H1 (cell line): ENCODE measurements around the gene PRXL2B. TPM values are rescaled to one million over a fixed set of nuclear protein-coding genes. Genes with fewer than 3 reads are reported as not detected.

Source experiments
- CTCF ChIA-PET: fragments of 300-600 bp; sonication (Branson Sonifier 250); formaldehyde crosslinking; loops from one replicate; lab custom pipeline; 2021; ENCODE audit not compliant: partially characterized antibody; lab: Charles Lee
- POLR2A ChIA-PET: fragments of 300-600 bp; sonication (Branson Sonifier 250); formaldehyde crosslinking; loops from one replicate; lab custom pipeline; 2021; ENCODE audit warnings: inconsistent platforms; ENCODE audit not compliant: partially characterized antibody; lab: Charles Lee
- DNase-seq, 2 experiments: peaks; one replicate each; pipeline versions ENCODE4 v3.0.0 to v3.0.0-alpha.2; 2010 to 2022; ENCODE audit warnings: low spot score in 2 of 2, low read depth in 1 of 2, mixed read lengths in 1 of 2
- FAIRE-seq: peaks from 2 replicates; lab custom pipeline; 2011; peaks lifted over from hg19 to GRCh38; lab: Jason Lieb, UNC
- H2AFZ ChIP-seq: 2 replicates; pipeline ENCODE4 v1.8.1; 2012; ENCODE audit warnings: low read length, inconsistent platforms
- H2AK5ac ChIP-seq: 2 replicates; pipeline ENCODE4 v1.6.1; 2013; ENCODE audit warnings: low read depth, low read length
- H2BK120ac ChIP-seq: replicated peaks from 2 replicates; pipeline ENCODE3; 2013; ENCODE audit warnings: low read depth, low read length, inconsistent platforms
- H2BK12ac ChIP-seq: 2 replicates; pipeline ENCODE4 v1.6.1; 2013; ENCODE audit warnings: low read depth, low read length
- H2BK15ac ChIP-seq: 2 replicates; pipeline ENCODE4 v1.6.1; 2013; ENCODE audit warnings: low read length
- H2BK20ac ChIP-seq: 2 replicates; pipeline ENCODE4 v1.6.1; 2013; ENCODE audit warnings: low read length
- H2BK5ac ChIP-seq: 2 replicates; pipeline ENCODE4 v1.6.1; 2013; ENCODE audit warnings: low read depth, low read length
- H3K14ac ChIP-seq: 2 replicates; pipeline ENCODE4 v1.6.1; 2013; ENCODE audit warnings: inconsistent platforms; ENCODE audit not compliant: insufficient read length
- H3K18ac ChIP-seq: 2 replicates; pipeline ENCODE4 v1.6.1; 2013; ENCODE audit warnings: low read length; ENCODE audit errors: extremely low read depth
- H3K23ac ChIP-seq: 2 replicates; pipeline ENCODE4 v1.6.1; 2013; ENCODE audit warnings: inconsistent platforms; ENCODE audit not compliant: insufficient read length
- H3K23me2 ChIP-seq: 2 replicates; pipeline ENCODE4 v1.6.1; 2013; ENCODE audit warnings: low read depth, low read length
- H3K27ac ChIP-seq: 2 replicates; pipeline ENCODE4 v1.6.1; 2011; ENCODE audit warnings: low read depth, low read length, inconsistent platforms
- H3K27me3 ChIP-seq, 4 experiments: replicated peaks in 1 of 4; 1 replicate in 1 of 4; 2 replicates in 3 of 4; pipeline versions ENCODE4 v1.6.1 to v1.8.1; 2011 to 2013; ENCODE audit warnings: low read length in 3 of 4, mild to moderate bottlenecking in 3 of 4, inconsistent platforms in 2 of 4, mixed read lengths in 2 of 4, moderate library complexity in 1 of 4; ENCODE audit not compliant: control insufficient read depth in 3 of 4, insufficient read depth in 3 of 4; ENCODE audit errors: extremely low read depth in 1 of 4
- H3K36me3 ChIP-seq, 4 experiments: 2 replicates each; pipeline versions ENCODE4 v1.6.1 to v1.8.1; 2011 to 2013; ENCODE audit warnings: mild to moderate bottlenecking in 4 of 4, low read length in 3 of 4, moderate library complexity in 2 of 4, control low read depth in 1 of 4, inconsistent platforms in 1 of 4; ENCODE audit not compliant: insufficient read depth in 4 of 4, control insufficient read depth in 2 of 4
- H3K4ac ChIP-seq: replicated peaks from 2 replicates; pipeline ENCODE3; 2013; ENCODE audit warnings: low read length, low read depth, mixed read lengths, inconsistent platforms; ENCODE audit not compliant: insufficient read length
- H3K4me1 ChIP-seq, 4 experiments: replicated peaks in 1 of 4; 1 replicate in 1 of 4; 2 replicates in 3 of 4; pipeline versions ENCODE4 v1.6.1 to v1.8.1; 2011 to 2013; ENCODE audit warnings: low read length in 3 of 4, inconsistent platforms in 2 of 4, mixed read lengths in 1 of 4; ENCODE audit not compliant: insufficient read depth in 4 of 4, control insufficient read depth in 3 of 4
- H3K4me2 ChIP-seq, 2 experiments: 2 replicates each; pipeline versions ENCODE4 v1.6.1 to v1.8.1; 2011 to 2013; ENCODE audit warnings: low read depth in 2 of 2, low read length in 2 of 2, control low read depth in 1 of 2, inconsistent platforms in 1 of 2, mild to moderate bottlenecking in 1 of 2; ENCODE audit not compliant: insufficient read depth in 1 of 2
- H3K4me3 ChIP-seq, 4 experiments: fragments of 200-600, 300-600 bp in 1 of 4; sonication (generic), shearing (Covaris generic), sonication (Bioruptor Twin) in 1 of 4; 2 replicates each; pipeline versions ENCODE4 v1.5.1 to v1.8.1; 2011 to 2016; ENCODE audit warnings: low read length in 4 of 4, low read depth in 3 of 4, control low read depth in 2 of 4, inconsistent platforms in 2 of 4, mild to moderate bottlenecking in 2 of 4, mixed read lengths in 1 of 4, moderate library complexity in 1 of 4; ENCODE audit not compliant: insufficient read depth in 2 of 4; ENCODE audit errors: extremely low read depth in 1 of 4
- H3K56ac ChIP-seq: replicated peaks from 2 replicates; pipeline ENCODE3; 2013; ENCODE audit warnings: low read depth, mild to moderate bottlenecking, mixed read lengths, low read length, inconsistent platforms; ENCODE audit not compliant: insufficient read length
- H3K79me1 ChIP-seq: 2 replicates; pipeline ENCODE4 v1.6.1; 2013; ENCODE audit warnings: low read depth, low read length, control low read depth
- H3K79me2 ChIP-seq, 2 experiments: 2 replicates each; pipeline versions ENCODE4 v1.6.1 to v1.8.1; 2012 to 2013; ENCODE audit warnings: low read length in 2 of 2, mild to moderate bottlenecking in 2 of 2, inconsistent platforms in 1 of 2; ENCODE audit not compliant: insufficient read depth in 2 of 2, control insufficient read depth in 1 of 2
- H3K9ac ChIP-seq, 4 experiments: replicated peaks in 1 of 4; 1 replicate in 1 of 4; 2 replicates in 3 of 4; pipeline versions ENCODE4 v1.6.1 to v1.8.1; 2011 to 2013; ENCODE audit warnings: low read depth in 3 of 4, low read length in 3 of 4, control low read depth in 2 of 4, mild to moderate bottlenecking in 2 of 4, moderate library complexity in 2 of 4, inconsistent platforms in 1 of 4; ENCODE audit errors: extremely low read depth in 1 of 4
- H3K9me3 ChIP-seq, 2 experiments: 2 replicates each; pipeline versions ENCODE4 v1.6.1 to v1.8.1; 2012 to 2013; ENCODE audit warnings: mild to moderate bottlenecking in 2 of 2, moderate library complexity in 2 of 2, control low read depth in 1 of 2, inconsistent platforms in 1 of 2, low read depth in 1 of 2, low read length in 1 of 2, mixed read lengths in 1 of 2; ENCODE audit not compliant: insufficient read depth in 2 of 2
- H4K20me1 ChIP-seq, 2 experiments: replicated peaks in 1 of 2; 2 replicates each; pipeline versions ENCODE3 to v1.8.1; 2011 to 2013; ENCODE audit warnings: inconsistent platforms in 2 of 2, low read length in 2 of 2, mild to moderate bottlenecking in 1 of 2; ENCODE audit not compliant: insufficient read depth in 2 of 2, control insufficient read depth in 1 of 2
- H4K5ac ChIP-seq: 2 replicates; pipeline ENCODE4 v1.6.1; 2013; ENCODE audit warnings: low read length, low read depth, mixed read lengths, inconsistent platforms; ENCODE audit not compliant: insufficient read length
- H4K8ac ChIP-seq: 2 replicates; pipeline ENCODE4 v1.8.0; 2013; ENCODE audit warnings: mild to moderate bottlenecking, moderate library complexity, low read length, inconsistent platforms; ENCODE audit not compliant: insufficient read depth; ENCODE audit errors: extremely low read depth
- H4K91ac ChIP-seq: replicated peaks from 2 replicates; pipeline ENCODE3; 2013; ENCODE audit warnings: low read length, mixed read lengths, inconsistent platforms; ENCODE audit not compliant: insufficient read length
- ASH2L ChIP-seq: fragments of 200-600, 300-600 bp; sonication (generic); IDR thresholded peaks from one replicate; pipeline ENCODE4 v1.7.1; 2017; ENCODE audit warnings: low read length
- CBX8 ChIP-seq: fragments of 300-800, 300-1000 bp; sonication (generic); IDR thresholded peaks from 2 replicates; pipeline ENCODE4 v1.7.1; 2016; ENCODE audit warnings: low read depth, low read length, borderline replicate concordance
- CTBP2 ChIP-seq: IDR thresholded peaks from 2 replicates; pipeline ENCODE4 v1.7.0; 2011; ENCODE audit warnings: borderline replicate concordance, mild to moderate bottlenecking, moderate library complexity, mixed read lengths, low read length; ENCODE audit not compliant: insufficient read depth, insufficient read length
- FOSL1 ChIP-seq: IDR thresholded peaks from 2 replicates; pipeline ENCODE4 v1.6.1; 2011; ENCODE audit warnings: mild to moderate bottlenecking, low read depth, low read length, moderate library complexity; ENCODE audit not compliant: insufficient read depth
- GABPA ChIP-seq: IDR thresholded peaks from 2 replicates; pipeline ENCODE4 v1.6.1; 2011; ENCODE audit warnings: mild to moderate bottlenecking, low read length, moderate library complexity, borderline replicate concordance; ENCODE audit not compliant: insufficient read depth
- NANOG ChIP-seq: IDR thresholded peaks from 2 replicates; pipeline ENCODE4 v1.6.1; 2011; ENCODE audit warnings: low read length, low read depth, mild to moderate bottlenecking, inconsistent platforms; ENCODE audit not compliant: insufficient read depth, poor library complexity, severe bottlenecking
- RXRA ChIP-seq: IDR thresholded peaks from 2 replicates; pipeline ENCODE4 v1.6.1; 2011; ENCODE audit warnings: low read depth, mild to moderate bottlenecking, low read length, moderate library complexity; ENCODE audit not compliant: insufficient read depth
- SP1 ChIP-seq: IDR thresholded peaks from 2 replicates; pipeline ENCODE4 v1.6.1; 2011; ENCODE audit warnings: low read depth, low read length
- WGBS, 2 experiments: shearing (Covaris generic) in 1 of 2; methylation state at CpG; one replicate each; pipeline versions ENCODE4 v1.1.6 to v1.1.7; 2013 to 2015; ENCODE audit warnings: low lambda C conversion rate in 2 of 2, mixed read lengths in 2 of 2, inconsistent platforms in 1 of 2, low coverage in 1 of 2, missing lambda C conversion rate in 1 of 2; ENCODE audit not compliant: insufficient replicate concordance in 2 of 2, insufficient coverage in 1 of 2, insufficient read length in 1 of 2; ENCODE audit errors: extremely low coverage in 1 of 2, missing lambda C conversion rate in 1 of 2; 5-methylcytosine and 5-hydroxymethylcytosine counted together
- polyA plus RNA-seq, 7 experiments: library from polyadenylated mRNA; depleted of rRNA in 3 of 7; stranded (reverse) in 5 of 7; unstranded in 2 of 7; fragments of >200 nt in 5 of 7; fragments of 200-250 nt in 2 of 7; gene quantifications; 1 replicate in 5 of 7; 2 replicates in 1 of 7; 4 replicates in 1 of 7; pipeline versions ENCODE4 v1.2.1 to v1.2.3, GENCODE V29; 2011 to 2013; ENCODE audit warnings: missing spikeins in 2 of 7, mixed read lengths in 2 of 7
- total RNA-seq: library from RNA; stranded (reverse); fragmentation: NEBNext Ultra II Directional; extraction: Animal tissue kit (Norgen Biotek cat#: 25700); gene quantifications from 2 replicates; pipeline ENCODE4 v1.2.1, GENCODE V29; 2021
- TF ChIP-seq, protein P1 (sequence below): IDR thresholded peaks from 2 replicates; pipeline ENCODE4 v1.6.1; 2012; ENCODE audit warnings: low read length, inconsistent platforms

The PRXL2B gene
- total and polyA plus RNA-seq, 2 of the 8 experiments (the other 6 are each of a cell fraction or from before 2014, with no cell fraction given), result 35.3 to 46.0 TPM

DNA sequence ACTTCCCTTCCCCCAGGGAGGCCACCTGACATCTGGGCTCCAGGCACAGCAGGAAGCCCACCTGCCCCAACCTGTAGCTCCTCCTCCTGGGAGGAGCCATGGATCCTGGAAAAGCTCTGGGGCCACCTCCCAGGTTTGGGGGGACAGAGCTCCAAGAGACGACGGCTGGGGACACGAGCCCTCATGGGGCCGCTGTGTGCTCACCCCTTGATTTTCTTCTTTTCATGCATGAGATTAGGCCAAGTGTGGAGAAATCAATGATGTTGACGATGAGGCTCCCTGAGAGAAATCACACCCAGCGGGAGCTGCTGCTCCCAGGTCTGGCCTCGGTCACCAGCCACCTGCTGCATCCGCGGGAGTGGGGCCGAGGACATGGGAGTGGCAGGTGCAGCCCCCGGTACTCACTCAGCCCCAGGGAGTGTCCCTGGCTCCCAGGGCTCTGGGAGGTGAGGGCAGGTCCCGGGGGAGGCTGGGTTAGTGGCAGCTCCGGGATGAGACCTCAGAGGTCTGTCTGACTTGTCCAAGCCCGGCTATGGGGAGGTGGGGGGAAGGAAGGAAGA, 21.7 kb upstream of the PRXL2B start:
- no peak overlapping the region for H3K4ac ChIP-seq
- no peak overlapping the region for H2BK12ac ChIP-seq
- DNase-seq (no peak), FAIRE-seq (no peak)
- H3K4me3 ChIP-seq, result no peak overlapping the region
- no peak overlapping the region for H4K5ac ChIP-seq
- 95% methylated on average over 4 of the region's 14 CpGs; no CpG with 5 or more reads in 1 of the 2 experiments for WGBS, 2 experiments
- H3K27me3 ChIP-seq, result no peaks in the 10 kb centered on the region
- no peak overlapping the region for H3K14ac ChIP-seq
- H2AK5ac ChIP-seq, result no peak overlapping the region
- ChIA-PET POLR2A (interaction anchor here (0.7 to 1.2 kb wide), 2 partner anchors 9 to 20 kb away, joined by 3 to 4 read pairs; partner anchors contain the start of gene TNFRSF14), CTCF (interaction anchor here (0.6 to 1.2 kb wide), 4 partner anchors 16 to 986 kb away, joined by 3 to 4 read pairs (median 3); no protein-coding TSS in a partner anchor)
- no peak overlapping the region for H2BK15ac ChIP-seq
- H2AFZ ChIP-seq, result no peak overlapping the region
- H3K4me1 ChIP-seq, result peaks cover 0 to 5% (median 0%) of the 10 kb centered on the region in 4 experiments; a peak in 1 of 7 replicates
- no peak overlapping the region for H2BK5ac ChIP-seq
- no peaks in the 10 kb centered on the region for H3K79me2 ChIP-seq
- H4K91ac ChIP-seq, result no peak overlapping the region
- no peak overlapping the region for H3K18ac ChIP-seq
- H3K79me1 ChIP-seq, result no peaks in the 10 kb centered on the region
- no peak overlapping the region for H2BK120ac ChIP-seq
- H3K36me3 ChIP-seq, result no peaks in the 10 kb centered on the region
- H3K56ac ChIP-seq, result no peak overlapping the region
- TF ChIP-seq RXRA, result no peak
- TF ChIP-seq GABPA, result no peak
- TF ChIP-seq CTBP2, result no peak
- TF ChIP-seq FOSL1, result no peak
- TF ChIP-seq, protein P1, sequence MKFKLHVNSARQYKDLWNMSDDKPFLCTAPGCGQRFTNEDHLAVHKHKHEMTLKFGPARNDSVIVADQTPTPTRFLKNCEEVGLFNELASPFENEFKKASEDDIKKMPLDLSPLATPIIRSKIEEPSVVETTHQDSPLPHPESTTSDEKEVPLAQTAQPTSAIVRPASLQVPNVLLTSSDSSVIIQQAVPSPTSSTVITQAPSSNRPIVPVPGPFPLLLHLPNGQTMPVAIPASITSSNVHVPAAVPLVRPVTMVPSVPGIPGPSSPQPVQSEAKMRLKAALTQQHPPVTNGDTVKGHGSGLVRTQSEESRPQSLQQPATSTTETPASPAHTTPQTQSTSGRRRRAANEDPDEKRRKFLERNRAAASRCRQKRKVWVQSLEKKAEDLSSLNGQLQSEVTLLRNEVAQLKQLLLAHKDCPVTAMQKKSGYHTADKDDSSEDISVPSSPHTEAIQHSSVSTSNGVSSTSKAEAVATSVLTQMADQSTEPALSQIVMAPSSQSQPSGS, result no peak
- no peak for TF ChIP-seq SP1
- TF ChIP-seq CBX8, result no peak
- TF ChIP-seq ASH2L, result no peak
- TF ChIP-seq NANOG, result no peak
- H3K23me2 ChIP-seq, result no peaks in the 10 kb centered on the region
- no peak overlapping the region for H3K4me2 ChIP-seq
- no peaks in the 10 kb centered on the region for H4K20me1 ChIP-seq
- no peak overlapping the region for H2BK20ac ChIP-seq
- peak overlapping the region; percentile 35; the same call in 1 of the 2 replicates for H4K8ac ChIP-seq
- no peak overlapping the region for H3K27ac ChIP-seq
- H3K23ac ChIP-seq, result no peak overlapping the region
- no peak overlapping the region for H3K9ac ChIP-seq
- H3K9me3 ChIP-seq, result no peaks in the 10 kb centered on the region
